ENCODE measurements around the gene ELAVL3.

Gene ELAVL3

DNA sequence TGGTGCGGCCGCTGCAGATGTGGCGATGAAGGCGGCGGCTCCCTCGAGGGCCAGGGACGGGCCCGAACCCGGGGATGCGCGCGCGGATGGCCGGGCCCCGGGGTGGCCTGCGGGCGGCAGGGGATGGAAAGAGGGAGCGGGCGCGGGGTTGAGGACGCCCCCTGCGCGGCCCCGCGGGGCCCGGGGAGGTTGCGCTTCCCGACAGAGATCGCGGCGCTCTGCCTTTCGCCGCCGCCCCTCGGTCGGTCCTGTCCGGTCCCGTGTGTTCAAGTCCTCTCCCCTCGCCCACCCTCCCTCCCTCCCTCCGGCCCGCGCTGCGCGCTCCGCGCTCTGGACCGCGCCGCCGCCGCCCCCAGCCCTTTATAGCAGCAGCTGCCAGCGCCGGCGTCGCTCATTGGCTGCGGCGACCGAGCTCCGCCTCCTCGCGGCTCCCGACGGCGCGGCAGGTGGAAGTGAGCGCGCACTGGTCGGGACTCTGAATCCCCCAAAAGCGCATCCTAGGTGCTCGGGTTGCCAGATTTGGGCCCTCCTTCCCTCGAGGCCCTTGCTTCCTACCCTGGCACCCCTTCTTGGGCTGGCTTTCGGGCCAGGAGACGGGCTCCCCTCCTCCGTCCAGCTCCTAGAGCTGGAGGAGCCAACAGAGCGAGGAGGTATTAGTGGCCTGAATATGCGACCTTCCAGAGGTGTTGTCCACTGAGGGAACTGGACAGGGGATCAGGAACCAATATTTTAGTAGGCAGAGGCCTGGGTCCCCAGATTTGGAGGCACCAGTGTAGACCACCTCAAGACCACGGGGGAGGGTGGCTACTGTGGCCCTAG, at the start of gene ELAVL3:
Gene ELAVL3 (minus strand): TSS at position 332 of the 819 bp plus-strand sequence. CDS start 438 bp downstream, outside the sequence.
- peak in 2 of 6 experiments; percentile 15 to 25 for DNase-seq

DNA sequence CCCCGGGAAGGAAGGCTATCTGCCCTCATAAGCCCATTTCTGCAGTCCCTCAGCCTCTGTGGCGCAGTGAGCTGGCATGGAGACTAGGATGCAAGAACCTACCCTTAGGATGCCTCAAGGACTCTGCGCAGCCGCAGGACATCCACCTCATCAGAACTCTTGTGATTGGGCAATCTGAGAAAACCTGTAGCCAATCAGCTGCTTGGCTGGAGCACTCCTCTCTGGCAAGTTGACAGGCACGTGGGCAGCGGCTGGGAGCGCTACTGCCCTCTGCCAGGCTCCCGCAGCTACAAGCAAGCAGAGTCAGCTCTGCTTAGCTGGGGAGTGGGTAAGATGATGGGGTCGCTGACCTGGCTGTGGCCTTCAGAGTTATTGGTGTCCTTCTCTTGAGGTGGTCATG, 49.6 kb upstream of the ELAVL3 start:
- DNase-seq = peak in 2 of 6 experiments; percentile 9 to 32

DNA sequence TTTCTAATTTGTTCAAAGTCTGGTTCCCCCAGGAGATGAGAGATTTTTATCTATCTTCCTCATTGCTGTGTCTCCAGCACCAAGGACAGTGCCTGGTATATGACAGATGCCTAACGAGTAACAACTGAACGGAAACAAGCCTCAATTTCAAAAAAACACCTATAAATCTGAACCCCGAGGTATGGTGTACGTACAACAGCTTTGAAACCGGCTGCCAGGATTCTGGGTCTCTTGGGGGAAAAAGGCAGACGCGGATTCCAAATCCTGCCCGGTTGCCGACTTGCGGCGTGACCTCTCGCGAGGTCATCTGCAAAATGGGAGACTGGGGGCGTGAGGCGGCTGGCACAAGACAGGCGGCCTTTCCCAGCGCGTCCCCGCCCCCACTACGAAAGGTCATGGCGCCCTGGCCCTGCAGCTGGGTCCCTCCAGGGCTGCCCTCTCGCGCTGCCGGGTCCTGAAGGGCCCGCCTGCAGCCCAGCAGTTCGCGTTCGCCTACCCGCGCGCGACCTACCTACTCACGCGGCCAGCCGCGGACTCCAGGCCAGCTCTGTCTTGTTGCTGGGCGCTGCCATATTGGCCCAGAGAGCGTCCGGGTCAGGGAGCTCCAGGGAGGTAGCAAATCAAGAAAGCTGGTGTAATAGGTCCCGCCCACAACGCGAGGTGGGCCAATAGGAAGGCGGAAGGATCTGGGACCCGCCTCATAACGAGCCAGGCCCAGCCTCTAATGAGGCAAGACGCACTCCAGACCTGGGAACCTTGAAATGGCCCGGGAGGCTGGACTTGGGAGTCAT, 47.9 kb upstream of the ELAVL3 start, which contains the start of gene ECSIT:
Gene ECSIT (minus strand): TSS at position 584 of the 791 bp plus-strand sequence. CDS start 9,964 bp downstream, outside the sequence.
- peak; percentile 78 to 91 (median 88) for DNase-seq

DNA sequence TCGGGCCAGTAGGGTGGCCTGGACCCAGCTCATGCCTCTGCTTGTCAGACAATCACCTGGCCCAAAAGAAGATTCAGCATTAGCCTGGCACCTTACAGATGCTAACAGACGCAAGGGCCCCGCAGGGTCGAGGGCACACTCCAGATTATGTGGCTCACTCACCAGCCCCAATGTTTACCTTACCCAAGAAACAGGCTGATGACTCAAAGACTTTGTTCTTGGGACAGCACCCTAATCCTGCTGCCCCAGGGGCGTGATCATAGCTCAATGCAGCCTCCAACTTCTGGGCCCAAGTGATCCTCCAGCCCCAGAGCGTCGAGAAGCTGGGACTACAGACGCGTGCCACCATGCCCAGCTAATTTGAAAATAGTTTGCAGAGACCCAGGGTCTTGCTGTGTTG, 38.3 kb upstream of the ELAVL3 start:
- DNase-seq = no peak

DNA sequence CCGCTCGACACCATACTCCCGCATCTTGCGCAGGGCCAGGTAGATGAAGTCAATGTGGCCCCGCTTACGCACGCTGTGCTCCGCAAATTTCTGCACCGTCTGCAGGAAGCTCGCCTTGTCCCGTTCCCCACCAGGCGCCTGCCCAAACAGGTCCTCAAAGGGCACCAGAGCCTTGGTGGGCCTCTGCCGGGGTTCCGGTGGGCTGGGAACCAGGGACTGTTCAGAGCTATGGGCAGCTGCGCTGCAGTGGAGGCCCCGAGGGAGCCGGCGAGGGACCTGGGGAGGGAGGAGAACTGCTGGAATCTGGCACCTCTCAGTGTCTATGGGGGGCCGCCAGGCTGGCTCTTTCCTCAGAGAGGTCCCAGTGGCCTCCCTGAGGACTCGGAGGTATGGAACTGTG, 33.1 kb upstream of the ELAVL3 start:
- no peak for DNase-seq

DNA sequence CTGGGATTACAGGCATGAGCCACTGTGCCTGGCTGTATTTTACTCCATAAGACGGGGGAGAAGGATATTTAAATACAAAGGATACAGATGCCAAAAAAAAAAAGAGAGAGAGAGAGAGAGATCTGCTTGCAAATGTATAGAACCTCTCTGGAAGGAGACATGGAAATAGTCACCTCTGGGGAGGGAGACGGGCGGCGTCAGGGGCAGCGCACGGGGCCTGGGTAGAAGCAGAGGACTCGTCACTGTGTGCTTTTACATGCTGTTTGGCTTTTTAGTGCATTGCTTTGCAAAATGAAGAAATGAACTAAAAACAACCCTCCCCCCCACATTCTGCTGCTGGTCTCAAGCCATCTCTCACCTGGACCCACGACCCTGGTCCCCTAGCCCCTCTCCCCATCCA, 29.6 kb upstream of the ELAVL3 start:
- DNase-seq = no peak

DNA sequence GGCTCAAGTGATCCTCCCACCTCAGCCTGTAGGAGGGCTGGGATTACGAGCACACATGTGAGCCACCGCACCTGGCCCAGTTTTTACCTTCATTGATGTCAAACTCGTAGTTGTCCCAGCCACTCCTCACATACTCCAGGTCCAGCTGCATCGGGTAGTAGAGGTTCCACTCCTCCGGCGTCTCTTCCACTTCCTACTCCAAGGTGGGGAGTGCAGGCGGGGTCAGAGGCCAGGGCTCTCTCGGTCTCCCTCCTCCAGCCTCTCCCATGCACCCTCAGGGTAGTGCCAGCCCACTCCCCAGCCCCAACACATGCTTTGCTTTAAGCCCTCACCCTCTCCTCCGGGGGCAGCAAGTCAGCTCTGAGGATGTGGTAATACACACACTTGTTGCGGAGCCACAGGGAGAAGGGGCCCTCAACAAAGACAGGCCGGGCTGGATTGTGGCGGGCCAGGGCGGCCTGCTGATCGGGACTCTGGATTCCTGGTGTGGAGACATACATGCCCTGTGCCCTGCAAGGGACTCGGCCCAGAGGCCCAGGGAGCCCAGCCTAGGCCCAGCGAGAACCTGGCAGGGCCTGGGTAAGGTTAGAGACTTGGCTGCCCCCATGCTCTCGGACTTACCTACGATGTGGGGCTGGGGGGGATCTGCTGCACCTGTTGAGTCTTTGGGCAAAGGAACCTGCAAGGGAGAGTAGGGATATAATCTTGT, 26.7 kb upstream of the ELAVL3 start:
- DNase-seq = no peak

DNA sequence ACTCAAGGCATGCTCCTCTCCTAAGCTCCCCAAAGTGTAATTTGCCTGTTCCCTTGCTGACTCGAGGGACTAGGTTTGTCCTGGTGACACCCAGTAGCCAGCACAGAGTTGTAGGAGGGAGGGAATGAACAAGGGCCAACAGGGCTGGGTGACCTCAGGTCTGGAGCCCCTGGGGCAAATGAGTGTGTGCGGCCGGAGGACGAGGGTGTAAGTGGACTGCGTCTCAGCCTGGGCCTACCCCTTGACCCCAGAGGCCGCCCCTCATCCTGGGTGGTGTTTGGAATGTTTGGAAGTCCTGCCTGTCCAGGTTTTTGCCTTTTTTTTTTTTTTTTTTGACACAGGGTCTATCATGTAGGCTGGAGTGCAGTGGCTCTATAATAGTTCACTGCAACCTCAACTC, 26.1 kb upstream of the ELAVL3 start:
- DNase-seq = no peak

DNA sequence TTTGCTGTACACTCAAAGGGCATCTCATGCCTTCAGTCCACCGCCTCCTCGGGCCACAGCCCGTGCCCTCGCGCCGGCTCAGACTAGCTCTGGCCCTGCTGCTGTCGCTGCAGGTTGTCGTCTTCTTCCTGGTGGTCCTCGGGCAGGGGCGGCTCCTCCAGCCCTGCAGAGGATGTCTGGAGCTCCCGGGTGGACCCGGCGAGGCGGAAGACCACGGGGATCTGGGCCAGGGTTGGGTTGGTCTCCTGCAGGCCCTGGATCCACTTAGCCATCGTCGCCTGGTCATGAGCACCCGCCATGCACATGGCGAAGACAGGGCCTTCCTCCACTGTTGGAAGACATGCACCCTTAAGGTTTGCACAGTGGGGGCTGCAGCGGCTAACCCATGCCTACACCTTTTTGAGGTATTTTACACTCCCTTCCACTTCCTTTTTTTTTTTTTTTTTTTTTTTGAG, 25.3 kb upstream of the ELAVL3 start:
- DNase-seq = no peak

DNA sequence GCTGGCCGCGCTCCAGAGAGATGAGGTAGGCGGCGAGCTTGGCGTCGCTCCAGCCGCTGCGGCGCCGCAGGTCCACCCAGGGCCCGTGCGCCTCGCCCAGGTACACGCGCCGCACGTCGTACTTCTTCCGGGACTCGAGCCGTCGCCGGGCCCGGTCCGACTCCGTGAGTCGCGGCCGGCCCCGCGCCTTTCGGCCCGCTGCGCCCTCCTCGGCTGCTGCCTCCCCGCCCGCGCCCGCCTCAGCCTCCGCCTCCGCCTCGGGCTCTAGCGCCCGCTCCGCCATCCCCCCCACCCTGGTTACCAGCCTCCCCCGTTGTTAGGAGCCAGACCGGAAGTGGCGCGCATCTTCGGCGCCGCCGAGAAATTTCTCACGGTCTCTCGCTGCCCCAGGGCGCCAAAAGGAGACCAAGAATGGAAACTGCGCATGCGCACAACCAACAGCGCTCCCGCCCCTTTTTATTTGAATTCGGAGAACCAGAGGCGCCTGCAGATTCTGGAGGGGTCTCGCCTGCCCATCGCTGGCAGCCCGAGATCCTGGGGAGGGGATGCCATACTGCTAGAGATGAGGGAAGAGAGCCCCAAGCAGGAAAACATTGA, 24.8 kb upstream of the ELAVL3 start, which contains the start of gene ZNF653:
Gene ZNF653 (minus strand): TSS at position 336 of the 597 bp plus-strand sequence. CDS start 53 bp downstream, at position 283.
- peak; percentile 90 to 96 (median 94) for DNase-seq

DNA sequence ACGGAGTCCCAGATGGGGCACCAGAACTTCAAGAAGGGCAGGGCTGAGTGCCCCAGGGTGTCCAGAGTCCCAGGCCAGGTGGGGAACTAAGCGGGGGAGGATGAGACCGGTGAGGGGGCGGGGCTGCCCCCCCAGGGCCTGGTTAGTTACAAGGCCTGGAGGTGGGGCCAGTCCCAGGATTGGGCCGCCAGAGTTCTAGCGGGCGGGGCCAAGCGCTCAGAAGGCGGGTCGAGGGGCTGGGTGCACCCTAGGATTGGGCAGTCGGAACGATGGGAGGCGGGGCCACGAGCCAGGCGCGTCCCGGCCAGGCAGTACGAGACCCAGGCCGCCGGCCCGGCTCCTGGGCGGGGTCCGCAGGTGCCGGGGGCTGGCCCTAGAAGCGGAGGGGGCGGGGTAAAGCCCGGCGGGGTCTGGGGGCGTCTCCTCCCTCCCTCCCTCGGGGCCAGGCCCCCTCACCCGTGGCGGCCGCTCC, 24.2 kb upstream of the ELAVL3 start:
- DNase-seq = peak; percentile 87 to 96 (median 92)

DNA sequence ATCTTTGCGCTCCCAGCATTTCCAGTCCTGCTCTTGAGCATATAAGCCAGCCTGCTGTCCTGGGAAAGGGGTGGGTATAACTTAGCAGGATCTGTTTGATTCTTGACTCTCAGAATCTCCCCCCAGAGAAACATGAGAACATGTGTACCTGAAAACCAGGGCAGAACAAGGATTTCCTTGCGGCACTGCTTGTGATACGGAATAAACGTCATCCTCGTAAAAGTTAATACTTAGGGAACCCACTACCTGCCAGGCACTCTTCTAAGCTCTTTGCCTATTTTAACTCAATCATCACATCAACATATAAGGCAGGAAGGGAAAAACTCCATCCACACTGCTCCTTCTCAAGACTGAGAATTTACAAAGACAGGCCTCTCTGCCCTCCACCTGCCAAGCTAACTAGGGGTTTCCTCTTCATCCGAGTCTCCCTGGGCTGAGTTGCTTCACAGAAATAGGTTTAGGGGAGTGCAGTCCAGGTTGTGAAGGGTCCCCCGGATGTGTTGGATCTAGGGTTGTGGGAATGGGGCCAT, 23.7 kb upstream of the ELAVL3 start:
- no peak for DNase-seq

DNA sequence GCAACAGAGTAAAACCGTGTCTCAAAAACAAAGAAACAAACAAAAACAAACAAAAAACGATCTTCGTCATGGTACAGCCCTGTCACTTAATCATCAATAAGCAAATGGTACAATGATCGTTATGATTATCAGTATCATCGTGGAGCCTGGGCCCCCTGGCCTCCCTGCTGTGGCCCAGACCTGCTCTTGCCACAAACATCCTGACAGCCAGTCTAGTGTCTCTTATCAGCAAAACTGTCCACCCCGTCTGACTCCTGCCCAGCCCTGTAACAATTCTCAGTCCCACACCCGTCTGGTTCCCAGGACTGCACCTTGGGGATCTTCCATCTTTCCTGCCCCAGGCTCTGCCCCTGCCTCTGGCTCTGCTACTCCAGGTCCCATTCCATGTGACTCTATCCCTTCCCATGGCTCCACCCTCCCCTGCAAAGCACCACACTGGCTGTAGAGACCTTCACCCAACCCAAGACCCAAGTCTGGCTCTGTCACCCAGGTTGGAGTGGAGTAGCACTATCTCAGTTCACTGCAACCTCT, 19.1 kb upstream of the ELAVL3 start:
- no peak for DNase-seq

DNA sequence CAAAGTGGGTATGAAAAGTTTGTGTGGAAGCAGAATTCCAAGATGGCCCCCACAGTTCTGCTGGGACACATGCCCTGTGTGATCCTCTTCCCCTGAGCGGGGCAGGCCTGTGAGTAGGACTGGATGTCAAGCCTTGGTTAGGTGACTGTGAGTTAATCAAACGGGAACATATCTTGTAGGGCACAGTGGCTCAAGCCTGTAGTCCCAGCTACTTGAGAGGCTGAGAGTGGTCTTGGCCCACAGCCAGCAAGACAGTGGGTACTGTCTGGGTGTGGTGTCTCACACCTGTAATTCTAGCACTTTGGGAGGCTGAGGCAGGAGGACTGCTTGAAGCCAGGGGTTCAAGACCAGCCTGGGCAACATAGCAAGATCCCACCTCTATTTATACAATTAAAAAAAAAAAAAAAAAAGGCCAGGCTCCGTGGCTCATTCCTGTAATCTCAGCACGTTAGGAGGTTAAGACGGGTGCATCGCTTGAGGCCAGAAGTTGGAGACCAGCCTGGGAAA, 18.4 kb upstream of the ELAVL3 start:
- DNase-seq = no peak

DNA sequence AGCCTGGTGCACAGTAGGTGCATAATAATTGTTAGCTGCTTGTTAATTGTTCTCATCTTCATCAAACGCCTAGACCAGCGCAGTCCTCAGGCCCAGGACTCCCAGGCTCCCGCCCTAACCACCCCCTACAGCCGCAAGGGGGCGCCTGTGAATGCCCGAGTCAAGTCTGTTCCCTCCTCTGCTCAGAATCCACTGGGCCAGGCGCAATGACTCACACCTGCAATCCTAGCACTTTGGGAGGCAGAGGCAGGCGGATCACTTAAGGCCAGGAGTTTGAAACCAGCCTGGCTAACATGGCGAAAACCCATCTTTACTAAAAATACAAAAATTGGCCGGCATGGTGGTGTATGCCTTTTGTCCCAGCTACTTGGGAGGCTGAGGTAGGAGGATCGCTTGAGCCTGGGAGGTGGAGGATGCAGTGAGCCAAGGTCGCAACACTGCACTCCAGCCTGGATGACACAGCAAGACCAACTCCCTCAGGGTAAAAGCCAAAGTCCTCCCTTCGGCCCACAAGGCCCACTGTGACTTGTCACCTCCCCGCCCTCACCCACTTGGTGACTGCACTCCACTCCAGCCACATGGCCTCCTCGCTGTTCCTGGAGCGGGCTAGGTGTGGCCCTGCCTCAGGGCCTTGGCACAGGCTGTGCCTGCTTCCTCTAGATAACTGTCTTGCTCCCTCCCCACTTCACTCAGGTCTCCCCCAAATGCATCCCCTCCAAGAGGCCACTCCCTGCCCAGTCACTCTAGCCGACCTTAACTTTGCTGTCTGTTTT, 15.7 kb upstream of the ELAVL3 start:
- DNase-seq = peak in 5 of 6 experiments; percentile 41 to 57 (median 48)

DNA sequence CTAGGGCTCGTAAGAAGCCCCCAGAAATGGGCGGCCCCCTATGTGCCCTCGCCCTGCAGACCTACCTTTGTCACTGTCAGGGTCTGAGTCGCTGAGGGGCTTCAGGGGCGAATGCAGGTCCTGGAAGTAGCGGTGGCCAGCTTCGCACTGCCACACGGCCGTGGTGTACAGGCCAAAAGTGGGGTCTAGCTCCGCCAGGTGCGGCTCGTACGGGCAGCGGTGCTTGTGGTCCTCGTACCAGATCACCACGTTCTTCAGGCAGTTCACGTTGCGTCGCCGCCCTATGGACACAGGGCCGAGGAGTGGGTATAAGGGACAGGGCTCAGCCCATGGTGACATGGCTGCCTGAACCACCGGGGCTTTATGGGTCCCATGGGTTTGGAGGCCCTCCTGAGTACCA, 15.0 kb upstream of the ELAVL3 start:
- DNase-seq = no peak

DNA sequence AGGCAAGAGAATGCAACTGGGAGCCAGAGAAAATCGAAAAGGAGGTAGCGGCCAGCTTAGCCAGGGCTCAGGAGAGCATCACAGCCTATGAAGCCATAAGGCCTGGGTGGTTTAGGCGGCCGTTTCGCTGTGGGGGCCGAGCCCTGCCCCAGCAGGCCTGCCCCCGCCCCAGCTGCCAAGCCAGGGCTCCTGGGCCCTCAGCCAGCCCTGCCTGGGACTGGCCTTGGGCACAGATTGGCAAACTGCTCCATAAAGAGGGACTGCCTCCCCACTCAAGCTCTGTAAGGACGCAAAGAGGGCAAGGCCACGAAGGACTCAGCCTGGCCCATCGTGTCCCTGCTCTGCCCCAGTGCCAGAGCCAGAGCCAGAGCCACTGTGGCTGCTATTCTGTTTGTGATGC, 14.6 kb upstream of the ELAVL3 start:
- no peak for DNase-seq

DNA sequence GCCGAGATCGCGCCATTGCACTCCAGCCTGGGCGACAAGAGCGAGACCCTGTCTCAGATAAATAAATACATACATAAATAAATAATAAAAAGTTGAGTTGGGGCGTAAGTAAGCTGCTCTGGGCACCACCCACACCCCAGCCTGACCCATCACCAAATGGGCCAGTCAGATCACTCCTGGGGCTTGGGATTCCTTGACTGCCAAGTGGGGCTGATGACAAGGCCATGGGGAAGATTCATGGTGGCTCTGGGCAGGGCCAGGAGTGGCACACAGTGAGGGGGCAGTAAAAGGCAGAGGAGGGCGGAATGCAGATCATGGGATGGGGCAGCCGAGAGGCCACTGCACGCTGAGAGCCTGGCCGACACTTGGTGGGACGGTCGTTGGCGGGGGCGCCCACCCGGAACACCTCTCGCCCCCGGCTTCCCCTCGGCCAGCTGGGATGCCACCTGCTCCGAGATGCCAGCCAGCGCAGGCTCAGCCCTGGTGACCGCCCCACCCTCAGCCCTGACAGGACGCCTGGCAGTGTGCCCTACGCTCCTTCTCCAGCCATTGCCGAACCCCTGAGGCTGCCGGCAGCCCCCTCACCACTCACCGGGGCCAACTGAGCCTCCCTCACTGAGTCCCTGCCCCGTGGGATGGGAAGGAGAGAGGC, 13.9 kb upstream of the ELAVL3 start:
- DNase-seq = no peak

DNA sequence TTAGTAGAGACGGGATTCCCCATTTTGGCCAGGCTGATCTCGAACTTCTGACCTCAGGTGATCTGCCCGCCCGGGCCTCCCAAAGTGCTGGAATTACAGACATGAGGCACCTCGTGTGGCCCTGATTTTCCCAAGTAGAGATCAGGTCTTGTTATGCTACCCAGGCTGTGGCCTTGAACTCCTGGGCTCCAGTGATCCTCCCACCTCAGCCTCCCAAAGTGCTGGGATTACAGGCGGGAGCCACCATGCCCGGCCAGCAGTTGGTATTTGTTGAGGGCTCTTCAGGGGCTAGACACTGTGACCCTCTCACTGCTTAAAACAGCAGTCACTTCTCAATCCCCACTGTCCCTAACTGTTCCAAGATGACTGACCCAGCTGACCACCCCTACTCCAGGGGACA, 8.5 kb upstream of the ELAVL3 start:
- DNase-seq = no peak
